Kidney (tissue), 14 donors: ENCODE results near the gene KRTAP9-4. TPM values are rescaled to one million over a fixed set of nuclear protein-coding genes. Genes with fewer than 3 reads are reported as not detected.
"Not testable (repeated sequence)": the region's sequence is repeated elsewhere in the genome, so short reads cannot be mapped to it uniquely, and the experiment has no call there.

ENCODE experiments used
- DNase-seq, 5 donors: peaks; one replicate each; pipeline ENCODE4 v3.0.0-alpha.2; 2013 to 2020
- FAIRE-seq: peaks from 2 replicates; lab custom pipeline; 2012; peaks lifted over from hg19 to GRCh38; lab: Jason Lieb, UNC
- H3K27ac ChIP-seq, 2 donors: one replicate each; pipeline ENCODE4 v1.7.0; 2013; ENCODE audit warnings: low read depth in 2 of 2, low read length in 2 of 2, inconsistent platforms in 1 of 2
- H3K27me3 ChIP-seq: one replicate; pipeline ENCODE4 v1.7.1; 2013; ENCODE audit warnings: low read length, inconsistent platforms; ENCODE audit not compliant: control insufficient read depth, insufficient read depth
- H3K36me3 ChIP-seq, 3 donors: one replicate each; pipeline versions ENCODE4 v1.7.0 to v1.7.1; 2013; ENCODE audit warnings: low read length in 3 of 3, control low read depth in 1 of 3, inconsistent platforms in 1 of 3; ENCODE audit not compliant: insufficient read depth in 3 of 3, control insufficient read depth in 2 of 3
- H3K4me1 ChIP-seq, 3 donors: one replicate each; pipeline versions ENCODE4 v1.7.0 to v1.7.1; 2013; ENCODE audit warnings: low read length in 3 of 3, inconsistent platforms in 1 of 3, low read depth in 1 of 3; ENCODE audit not compliant: control insufficient read depth in 2 of 3, insufficient read depth in 2 of 3
- H3K4me3 ChIP-seq, 3 donors: one replicate each; pipeline versions ENCODE4 v1.7.0 to v1.8.1; 2013; ENCODE audit warnings: low read length in 3 of 3, control low read depth in 1 of 3, inconsistent platforms in 1 of 3
- H3K9ac ChIP-seq, 3 donors: one replicate each; pipeline versions ENCODE4 v1.7.0 to v1.7.1; 2013; ENCODE audit warnings: low read length in 3 of 3, control low read depth in 1 of 3, inconsistent platforms in 1 of 3
- H3K9me3 ChIP-seq, 3 donors: one replicate each; pipeline versions ENCODE4 v1.7.0 to v1.7.1; 2013; ENCODE audit warnings: low read length in 3 of 3, control low read depth in 1 of 3, inconsistent platforms in 1 of 3; ENCODE audit not compliant: control insufficient read depth in 2 of 3, insufficient read depth in 1 of 3
- CTCF ChIP-seq: IDR thresholded peaks from 3 replicates; pipeline ENCODE4 v1.5.1; 2012; ENCODE audit warnings: mild to moderate bottlenecking, moderate library complexity, borderline replicate concordance; ENCODE audit not compliant: insufficient read depth; ENCODE audit errors: extremely low read depth
- intact Hi-C: fragments of 100-400 bp; cut with DNase I; formaldehyde crosslinking; loops from one replicate; pipeline ENCODE4 v1.11.1; 2022
- polyA plus RNA-seq: library from polyadenylated mRNA; stranded (reverse); fragments of 350-450 nt; fragmentation: Illumina TruSeq; extraction: RNeasy Lipid Tissue Mini Kit (QIAGEN cat#74804); gene quantifications from one replicate; pipeline ENCODE4 v1.2.3, GENCODE V29; 2014; ENCODE audit warnings: low read depth, low replicate concordance; ENCODE audit not compliant: insufficient read depth
- total RNA-seq: library from RNA; stranded (reverse); fragmentation: NEBNext Ultra II Directional; extraction: Animal tissue kit (Norgen Biotek cat#: 25700); gene quantifications from one replicate; pipeline ENCODE4 v1.2.1, GENCODE V29; 2021
- donor health status: control.
- donor health status: control.
- donor health status: control.
- donor health status: control.
- donor health status: control.
- donor health status: DM: yes; HTN: yes; CAD: no.
- donor health status: Normal renal cell carcinoma (clear cell type).

Gene KRTAP9-4
- total and polyA plus RNA-seq, 2 donors from 2014 or later = not detected

GRCh38 chr17:41230094-41230493, 19.4 kb upstream of the KRTAP9-4 start:
- no peaks in the 10 kb centered on the region for H3K4me1 ChIP-seq
- FAIRE-seq = no peak
- intact Hi-C loops = no loop called here
- TF ChIP-seq CTCF = no peak
- no peak overlapping the region for H3K27ac ChIP-seq
- H3K9me3 ChIP-seq = no peaks in the 10 kb centered on the region
- H3K27me3 ChIP-seq = no peaks in the 10 kb centered on the region
- H3K4me3 ChIP-seq = no peak overlapping the region
- H3K9ac ChIP-seq = no peak overlapping the region
- no peaks in the 10 kb centered on the region for H3K36me3 ChIP-seq
- no peak for DNase-seq

- no peaks in the 10 kb centered on the region for H3K9me3 ChIP-seq
- no peak overlapping the region for H3K4me3 ChIP-seq
- FAIRE-seq (no peak), DNase-seq (no peak)
- no peak overlapping the region for H3K9ac ChIP-seq
- TF ChIP-seq CTCF = no peak
- intact Hi-C loops = no loop called here
- H3K27ac ChIP-seq = no peak overlapping the region
- no peaks in the 10 kb centered on the region for H3K4me1 ChIP-seq
- H3K36me3 ChIP-seq = no peaks in the 10 kb centered on the region
- H3K27me3 ChIP-seq = no peaks in the 10 kb centered on the region
Measured at GRCh38 chr17:41231731-41232130, 17.8 kb upstream of the KRTAP9-4 start.

GRCh38 chr17:41232399-41233105, 16.9 kb upstream of the KRTAP9-4 start, which contains the start of gene KRTAP9-3:
Gene KRTAP9-3 (plus strand): TSS chr17:41232449. CDS start chr17:41232502, 53 bp downstream.
- H3K27ac ChIP-seq, H3K9me3 ChIP-seq, FAIRE-seq, H3K4me1 ChIP-seq, intact Hi-C loops, H3K9ac ChIP-seq, H3K4me3 ChIP-seq, H3K27me3 ChIP-seq, H3K36me3 ChIP-seq: not testable (repeated sequence)
- peak in 1 of 5 donors; percentile 52 for DNase-seq

GRCh38 chr17:41237116-41237515, 12.4 kb upstream of the KRTAP9-4 start:
- H3K27me3 ChIP-seq, H3K27ac ChIP-seq, H3K9ac ChIP-seq, intact Hi-C loops, H3K9me3 ChIP-seq, H3K36me3 ChIP-seq, FAIRE-seq, H3K4me1 ChIP-seq, DNase-seq, H3K4me3 ChIP-seq: not testable (repeated sequence)

- not testable (repeated sequence) for FAIRE-seq
- peak in 1 of 5 donors; percentile 49 for DNase-seq
Measured at GRCh38 chr17:41237949-41238437, 11.5 kb upstream of the KRTAP9-4 start, which contains the start of gene KRTAP9-8. Gene KRTAP9-8 (plus strand): TSS chr17:41237999. CDS start chr17:41238052, 53 bp downstream.

GRCh38 chr17:41246995-41247787, 2.3 kb upstream of the KRTAP9-4 start:
- H3K27me3 ChIP-seq, H3K9me3 ChIP-seq, H3K4me3 ChIP-seq, H3K9ac ChIP-seq, H3K36me3 ChIP-seq, FAIRE-seq, intact Hi-C loops, H3K27ac ChIP-seq, DNase-seq, H3K4me1 ChIP-seq: not testable (repeated sequence)

More at GRCh38 chr17:41237949-41238437, 11.5 kb upstream of the KRTAP9-4 start, which contains the start of gene KRTAP9-8:
- H3K36me3 ChIP-seq, H3K27me3 ChIP-seq, H3K9ac ChIP-seq, H3K27ac ChIP-seq, H3K4me3 ChIP-seq, H3K4me1 ChIP-seq, intact Hi-C loops, H3K9me3 ChIP-seq: not testable (repeated sequence)
